Activated CD4-positive, alpha-beta T cell treated with anti-CD3 and anti-CD28 coated beads for 4 hours (primary cell): ENCODE measurements around the gene CHST10.
"Not testable (repeated sequence)": the region's sequence is repeated elsewhere in the genome, so short reads cannot be mapped to it uniquely, and the experiment has no call there.

Source experiments
- DNase-seq, 2 donors: peaks; one replicate each; pipeline ENCODE4 v3.0.0-alpha.2; 2020

Gene CHST10

DNA sequence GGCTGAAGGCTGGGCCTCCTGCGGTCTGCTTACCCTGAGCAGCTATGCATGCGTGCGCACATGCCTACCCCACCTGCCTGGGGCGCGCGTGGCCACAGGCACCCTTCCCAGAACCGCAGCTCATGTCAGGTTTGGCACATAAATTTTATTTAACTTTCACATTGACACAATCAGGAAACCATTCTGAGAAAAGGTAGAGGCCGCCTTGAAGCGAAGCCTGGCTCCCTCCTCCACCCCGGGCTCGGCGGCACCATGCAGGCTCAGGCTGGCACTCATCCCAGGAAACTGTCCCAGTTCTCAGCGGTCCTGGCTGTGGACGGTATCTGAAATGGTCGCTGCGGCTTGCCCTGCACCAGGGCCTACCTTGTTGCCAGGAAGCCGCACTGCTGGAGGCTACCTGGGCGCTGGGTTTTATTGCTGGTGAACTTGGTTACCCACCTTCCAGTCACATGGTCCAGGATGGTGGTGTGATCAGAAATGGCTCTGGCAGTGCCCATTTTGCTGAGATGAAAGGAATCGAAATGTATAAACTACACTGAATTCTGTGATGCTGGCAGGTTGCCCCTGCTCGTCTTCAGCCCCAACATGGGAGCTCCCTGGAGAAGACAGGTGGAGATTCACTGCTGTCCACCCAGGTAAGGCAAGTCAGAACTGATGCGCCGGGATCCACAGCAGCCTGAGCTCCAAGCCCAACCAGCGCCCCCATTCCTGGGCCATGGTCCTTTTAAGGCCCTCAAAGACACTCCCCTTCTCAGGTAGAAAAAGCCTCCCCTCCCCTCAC is 25.5 kb downstream of the CHST10 start:
- no peak for DNase-seq

DNA sequence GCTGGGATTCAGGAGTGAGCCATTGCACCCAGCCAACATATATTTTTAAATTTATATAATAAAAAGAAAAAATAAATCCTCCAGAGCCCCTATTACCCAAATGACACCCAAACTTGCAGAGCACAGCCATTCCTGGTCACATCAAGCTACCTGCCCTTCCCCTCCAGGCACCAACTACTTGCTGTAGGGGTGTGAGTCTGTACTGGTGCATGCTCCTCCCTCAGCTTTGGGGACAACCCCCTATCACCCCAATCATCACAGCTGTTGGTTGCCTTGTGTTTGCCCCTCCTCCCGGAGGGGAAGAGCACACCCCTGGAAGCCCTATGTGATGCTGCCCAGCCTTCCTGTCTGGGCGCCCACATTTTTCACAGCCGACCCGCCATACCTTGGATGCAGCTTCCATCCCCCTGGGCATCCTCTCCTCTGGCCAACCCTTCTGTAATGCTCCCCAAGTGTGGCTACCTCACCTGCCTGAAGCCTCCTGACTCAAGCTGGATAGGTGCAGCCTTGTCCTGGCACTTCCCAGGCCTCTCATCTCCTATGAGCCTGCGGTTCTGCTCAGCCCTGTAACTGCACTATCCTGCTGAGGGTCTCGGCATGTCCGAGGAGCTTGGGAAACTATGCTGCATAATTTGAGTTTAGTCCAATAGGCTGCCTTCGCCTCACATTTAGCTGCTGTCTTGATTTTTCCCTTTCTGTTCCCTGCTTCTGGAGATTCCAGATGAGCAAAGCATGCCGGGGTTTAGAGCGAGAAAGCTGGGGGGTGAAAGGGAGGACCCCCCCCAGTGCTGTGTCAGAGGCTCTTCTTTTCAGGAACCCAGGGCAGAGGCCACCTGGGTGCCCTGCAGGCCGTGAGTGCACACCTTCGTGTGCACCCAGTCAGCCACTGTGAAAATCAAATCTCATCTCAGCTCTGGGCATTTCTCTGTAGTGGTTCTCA is 27.2 kb downstream of the CHST10 start:
- DNase-seq, result no peak

DNA sequence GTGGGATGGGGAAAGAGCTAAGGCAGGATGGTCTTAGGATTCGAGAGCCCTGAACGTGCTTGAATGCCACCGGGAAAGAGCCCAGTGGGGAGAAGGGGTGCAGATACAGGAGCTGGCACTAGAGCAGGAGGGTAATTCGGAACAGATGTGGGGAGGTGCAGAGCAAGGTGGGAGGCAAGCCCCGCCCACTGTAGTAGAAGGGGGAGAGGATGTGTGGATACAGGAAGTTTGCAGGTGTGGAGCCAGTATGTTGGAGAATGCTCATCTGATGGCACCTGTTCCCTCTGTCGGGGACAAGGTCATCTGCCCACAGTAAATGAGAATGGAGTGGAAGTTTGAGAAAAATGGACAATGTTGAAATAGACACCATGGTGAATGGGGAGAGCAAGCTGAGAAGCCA is 28.8 kb downstream of the CHST10 start:
- DNase-seq, result no peak

DNA sequence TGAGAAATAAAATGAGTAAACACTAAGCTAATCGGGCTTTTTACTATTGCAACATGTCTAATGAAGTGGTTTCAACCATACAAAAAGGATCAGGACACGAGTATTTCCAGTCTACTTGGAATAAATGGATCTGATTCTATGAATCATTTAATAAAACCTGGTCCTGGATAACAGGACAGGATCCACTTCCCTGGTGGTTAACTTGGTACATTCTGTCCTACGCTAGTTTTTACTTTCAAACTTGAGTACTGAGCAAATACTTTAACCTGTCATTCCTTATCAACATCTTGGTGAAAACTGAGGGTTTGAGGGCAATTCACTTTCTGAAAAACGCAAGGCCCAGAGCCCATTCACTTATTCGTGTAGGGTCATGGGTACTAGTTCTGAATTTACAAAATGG is 33.5 kb downstream of the CHST10 start:
- DNase-seq, result no peak

DNA sequence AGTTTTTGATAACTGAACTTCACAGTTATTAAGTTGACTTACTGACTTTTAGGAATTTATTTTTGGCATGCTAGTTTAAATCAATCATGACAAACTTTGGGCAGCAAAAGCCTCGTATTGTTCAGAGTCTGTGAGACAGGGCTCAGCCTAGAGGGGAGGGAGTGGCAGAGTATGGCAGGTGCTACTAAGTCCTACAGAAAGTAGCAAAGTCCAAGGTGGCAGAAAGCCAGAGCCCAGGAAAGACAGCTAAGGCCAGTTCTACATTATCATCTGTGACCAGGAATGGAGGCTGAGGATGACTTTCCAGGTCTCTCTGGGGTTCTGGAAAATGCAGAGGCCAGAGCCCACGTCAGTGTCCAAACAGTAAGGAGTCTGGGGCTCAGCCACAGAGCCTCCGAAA is 34.2 kb downstream of the CHST10 start:
- no peak for DNase-seq

DNA sequence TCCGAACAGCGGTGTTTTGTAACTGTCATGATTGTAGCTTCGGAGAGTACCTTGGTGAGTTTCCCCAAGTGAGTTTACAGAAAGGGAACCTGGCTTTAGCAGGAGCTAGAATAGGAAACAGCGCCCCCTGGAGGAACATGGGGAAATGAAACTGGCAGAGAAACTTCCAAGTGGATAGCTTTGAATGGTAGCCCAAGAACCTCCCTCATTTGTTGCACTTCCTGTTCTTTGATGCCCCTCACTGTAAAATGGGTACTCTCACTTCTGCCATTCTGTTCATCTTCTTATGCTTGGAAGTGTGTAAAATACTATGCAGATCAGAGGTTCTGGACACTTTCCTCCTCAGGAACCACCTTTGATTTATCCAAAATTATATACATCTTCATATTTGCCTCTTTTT is 36.2 kb downstream of the CHST10 start:
- DNase-seq, result peak; percentile 54 to 71

DNA sequence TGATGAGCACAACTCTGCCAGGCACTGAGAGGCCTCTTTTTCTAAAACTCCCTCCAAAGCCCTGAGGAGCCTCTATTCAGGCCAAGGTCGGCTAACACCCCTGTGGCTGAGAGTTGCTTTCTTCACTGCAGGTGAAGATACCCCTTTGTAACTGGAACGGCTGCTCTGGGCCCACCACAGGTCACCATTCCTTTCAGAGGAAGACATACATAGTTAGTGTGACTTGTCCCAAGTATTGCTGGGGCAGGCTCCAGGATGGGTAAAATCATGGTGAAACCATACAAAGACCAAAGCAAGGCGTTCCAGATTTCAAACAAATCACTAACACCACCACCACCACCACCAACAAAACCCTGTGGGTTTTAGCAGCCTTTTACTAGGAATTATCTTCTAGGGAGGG is 36.8 kb downstream of the CHST10 start:
- DNase-seq, result no peak

DNA sequence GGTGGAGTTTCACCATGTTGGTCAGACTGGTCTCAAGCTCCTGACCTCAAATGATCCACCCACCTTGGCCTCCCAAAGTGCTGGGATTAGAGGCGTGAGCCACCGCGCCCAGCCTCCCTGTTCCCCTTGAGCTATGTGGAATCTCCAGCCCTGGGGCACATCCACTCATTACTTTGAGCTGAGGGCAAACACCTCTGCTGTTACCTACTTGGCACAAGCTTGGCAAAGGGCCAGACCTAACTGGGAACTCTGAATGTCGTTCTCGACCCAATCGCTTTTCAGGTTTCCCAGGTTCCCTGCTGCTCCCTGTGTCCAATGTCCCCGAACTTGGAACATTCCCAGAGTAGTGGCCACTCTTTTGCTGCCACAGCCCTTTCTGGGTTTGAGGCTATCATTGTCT is 40.6 kb downstream of the CHST10 start:
- no peak for DNase-seq

DNA sequence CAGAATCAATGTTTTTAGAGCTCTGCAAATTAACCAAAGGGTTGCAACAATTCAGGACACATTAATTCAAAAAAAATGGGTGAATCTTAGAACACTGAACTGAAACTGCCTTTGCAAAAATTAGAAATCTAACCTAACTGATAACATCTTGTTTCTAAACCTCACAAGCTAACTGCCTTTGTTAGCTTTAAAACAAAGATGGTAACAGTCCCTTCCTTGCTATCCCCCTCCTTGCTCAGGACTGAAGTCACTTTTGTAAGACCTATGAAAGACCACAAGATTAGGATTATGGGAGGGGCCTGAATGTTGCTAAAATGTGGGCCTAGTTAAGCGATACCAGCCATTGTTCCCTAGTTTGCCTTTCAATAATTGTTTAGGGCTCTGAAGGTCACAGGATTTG is 50.3 kb downstream of the CHST10 start:
- no peak for DNase-seq

DNA sequence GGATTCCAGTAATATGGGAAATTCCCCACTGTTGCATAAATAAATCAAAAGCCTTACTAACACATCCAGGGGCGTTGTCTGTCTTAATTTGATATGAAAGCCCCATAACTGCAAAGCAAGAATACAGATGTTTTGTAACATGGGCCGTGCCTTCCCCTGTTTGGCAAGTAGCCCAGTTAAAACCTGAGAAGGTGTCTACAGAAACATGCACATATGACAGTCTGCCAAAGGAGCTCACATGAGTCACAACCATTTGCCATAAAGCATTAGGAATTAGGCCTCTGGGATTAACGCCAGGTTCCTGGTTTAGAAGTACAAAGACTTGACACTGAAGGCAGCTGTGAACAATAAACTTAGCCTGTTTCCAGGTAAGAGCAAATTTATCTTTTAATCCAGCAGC is 52.0 kb downstream of the CHST10 start:
- DNase-seq, result no peak

DNA sequence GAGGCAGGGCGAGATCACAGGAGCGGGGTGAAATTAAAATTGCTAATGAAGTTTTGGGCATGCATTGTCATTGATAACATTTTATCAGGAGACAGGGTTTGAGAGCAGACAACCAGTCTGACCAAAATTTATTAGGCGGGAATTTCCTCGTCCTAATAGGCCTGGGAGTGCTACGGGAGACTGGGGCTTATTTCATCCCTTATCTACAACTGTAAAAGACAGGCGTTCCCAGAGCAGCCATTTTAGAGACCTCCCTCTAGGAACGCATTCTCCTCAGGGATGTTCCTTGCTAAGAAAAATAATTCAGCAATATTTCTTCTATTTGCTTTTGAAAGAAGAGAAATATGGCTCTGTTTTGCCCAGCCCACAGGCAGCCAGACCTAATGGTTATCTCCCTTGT is 55.2 kb downstream of the CHST10 start:
- not testable (repeated sequence) for DNase-seq

DNA sequence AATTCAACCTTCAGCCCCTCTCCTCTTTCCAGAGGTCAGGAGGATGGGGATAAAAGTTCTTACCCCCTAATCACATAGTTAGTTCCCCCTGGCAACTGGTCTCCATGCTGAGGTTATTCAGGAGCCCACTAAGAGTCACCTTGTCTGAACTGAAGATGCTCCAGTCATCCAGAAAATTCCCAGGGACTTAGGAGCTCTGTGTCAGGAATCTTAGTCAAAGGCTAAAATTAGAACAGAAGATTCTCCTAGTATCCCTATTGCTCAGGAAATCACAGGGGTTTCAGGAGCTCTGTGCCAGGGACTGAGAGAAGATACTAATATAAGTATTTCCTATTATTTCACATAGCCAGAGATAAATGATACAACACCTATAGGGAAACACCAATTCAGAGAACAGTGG is 57.9 kb downstream of the CHST10 start:
- no peak for DNase-seq

DNA sequence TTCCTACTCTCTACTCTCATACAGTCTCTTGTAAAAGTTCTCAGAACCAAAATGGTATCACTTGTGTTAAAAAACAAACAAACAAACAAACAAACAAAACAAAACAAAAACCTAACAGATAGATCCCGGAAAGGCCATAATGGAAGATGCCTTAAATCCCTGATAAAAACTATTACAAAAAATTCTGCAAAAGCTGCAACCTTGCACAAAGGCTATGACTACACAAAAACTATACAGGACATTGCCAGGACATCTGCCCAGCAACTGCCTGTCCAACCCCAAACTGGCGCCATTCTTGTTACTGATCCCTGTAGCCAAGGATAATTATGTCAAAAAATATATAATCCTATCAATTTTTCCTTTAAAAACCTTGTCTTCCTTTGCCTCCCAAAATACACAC is 58.9 kb downstream of the CHST10 start:
- DNase-seq, result no peak

DNA sequence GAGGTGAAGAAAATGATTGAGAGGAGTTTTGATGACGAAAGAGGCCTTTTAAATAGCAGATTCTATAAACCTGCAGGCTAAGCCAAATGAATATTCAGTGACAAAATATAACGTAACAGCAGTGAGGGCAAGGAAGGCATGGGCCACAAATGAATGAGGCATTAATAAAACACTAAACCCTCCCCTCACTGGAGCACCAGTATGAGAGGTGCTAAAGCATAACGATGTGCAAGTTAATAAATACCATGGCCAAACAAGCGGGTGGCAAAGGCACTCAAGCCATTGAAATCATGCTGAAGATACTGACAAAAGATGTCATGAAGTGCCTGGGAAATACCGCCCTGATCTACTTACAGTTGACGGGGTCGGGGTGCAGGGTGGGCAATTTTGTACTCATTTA is 64.9 kb downstream of the CHST10 start:
- no peak for DNase-seq

DNA sequence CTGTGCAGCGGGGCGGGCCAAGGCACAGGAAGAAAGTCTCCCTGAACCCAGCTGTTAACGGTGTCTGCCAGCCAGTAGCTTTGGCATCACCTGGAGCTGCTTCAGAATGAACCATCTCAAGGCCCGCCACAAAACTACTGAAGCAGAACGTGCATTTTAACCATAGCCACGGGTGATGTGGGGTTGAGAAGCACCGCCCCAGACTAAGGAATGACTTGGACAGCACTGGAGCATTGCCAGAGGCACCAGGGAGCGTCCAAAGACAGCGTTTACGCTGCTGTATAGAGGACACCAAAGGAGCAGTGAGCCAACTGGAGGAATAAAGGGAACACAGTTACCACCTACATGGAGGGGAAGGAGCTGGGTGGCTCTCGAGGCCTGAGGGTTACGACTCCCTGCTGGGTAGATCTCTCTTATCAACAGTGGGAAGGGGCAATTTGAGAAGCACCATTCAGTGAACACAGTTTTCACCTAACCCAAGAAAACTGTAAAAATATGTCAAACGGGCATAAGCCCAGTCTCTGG is 66.7 kb downstream of the CHST10 start:
- no peak for DNase-seq

DNA sequence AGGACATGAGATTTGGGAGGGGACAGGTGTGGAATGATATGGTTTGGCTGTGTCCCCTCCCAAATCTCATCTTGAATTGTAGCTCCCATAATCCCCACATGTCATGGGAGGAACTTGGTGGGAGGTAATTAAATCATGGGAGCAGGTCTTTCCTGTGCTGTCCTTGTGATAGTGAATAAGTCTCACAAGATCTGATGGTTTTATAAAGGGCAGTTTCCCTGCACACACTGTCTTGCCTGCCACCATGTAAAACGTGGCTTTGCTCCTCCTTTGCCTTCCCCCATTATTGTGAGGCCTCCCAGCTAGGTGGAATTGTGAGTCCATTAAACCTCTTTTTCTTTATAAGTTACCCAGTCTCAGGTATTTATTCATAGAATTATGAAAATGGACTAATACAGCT is 72.3 kb downstream of the CHST10 start:
- DNase-seq, result not testable (repeated sequence)

DNA sequence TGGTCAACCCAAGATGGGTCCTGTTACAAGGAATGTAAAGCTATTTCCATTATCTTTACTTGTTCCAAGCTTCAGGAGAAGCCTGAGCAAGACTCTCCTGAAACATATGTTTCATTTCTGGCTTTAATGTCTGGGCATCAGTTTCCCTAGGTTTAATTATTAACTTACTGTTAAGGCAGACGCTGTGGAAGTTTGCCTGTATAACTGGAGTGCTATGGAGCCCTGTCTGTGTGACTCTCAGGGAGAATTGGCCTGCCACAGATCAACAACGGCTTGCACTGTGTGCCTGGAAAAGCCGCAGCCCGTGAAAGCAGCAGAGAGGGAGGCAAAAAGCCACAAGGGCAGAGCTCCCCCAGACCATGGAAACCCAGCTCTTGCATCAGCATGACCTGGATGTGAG is 73.0 kb downstream of the CHST10 start:
- DNase-seq, result no peak

DNA sequence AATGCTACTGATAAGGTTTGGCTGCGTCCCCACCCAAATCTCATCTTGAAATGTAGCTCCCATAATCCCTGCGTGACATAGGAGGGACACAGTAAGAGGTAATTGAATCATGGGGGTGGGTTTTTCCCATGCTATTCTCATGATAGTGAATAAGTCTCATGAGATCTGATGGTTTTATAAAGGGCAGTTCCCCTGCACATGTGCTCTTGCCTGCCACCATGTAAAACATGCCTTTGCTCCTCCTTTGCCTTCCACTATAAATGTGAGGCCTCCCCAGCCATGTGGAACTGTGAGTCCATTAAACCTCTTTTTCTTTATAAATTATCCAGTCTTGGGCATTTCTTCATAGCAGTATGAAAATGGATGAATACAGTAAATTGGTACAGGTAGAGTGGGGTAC is 75.0 kb downstream of the CHST10 start:
- not testable (repeated sequence) for DNase-seq
